ENCODE measurements around the gene HCFC1.

The HCFC1 gene

DNA sequence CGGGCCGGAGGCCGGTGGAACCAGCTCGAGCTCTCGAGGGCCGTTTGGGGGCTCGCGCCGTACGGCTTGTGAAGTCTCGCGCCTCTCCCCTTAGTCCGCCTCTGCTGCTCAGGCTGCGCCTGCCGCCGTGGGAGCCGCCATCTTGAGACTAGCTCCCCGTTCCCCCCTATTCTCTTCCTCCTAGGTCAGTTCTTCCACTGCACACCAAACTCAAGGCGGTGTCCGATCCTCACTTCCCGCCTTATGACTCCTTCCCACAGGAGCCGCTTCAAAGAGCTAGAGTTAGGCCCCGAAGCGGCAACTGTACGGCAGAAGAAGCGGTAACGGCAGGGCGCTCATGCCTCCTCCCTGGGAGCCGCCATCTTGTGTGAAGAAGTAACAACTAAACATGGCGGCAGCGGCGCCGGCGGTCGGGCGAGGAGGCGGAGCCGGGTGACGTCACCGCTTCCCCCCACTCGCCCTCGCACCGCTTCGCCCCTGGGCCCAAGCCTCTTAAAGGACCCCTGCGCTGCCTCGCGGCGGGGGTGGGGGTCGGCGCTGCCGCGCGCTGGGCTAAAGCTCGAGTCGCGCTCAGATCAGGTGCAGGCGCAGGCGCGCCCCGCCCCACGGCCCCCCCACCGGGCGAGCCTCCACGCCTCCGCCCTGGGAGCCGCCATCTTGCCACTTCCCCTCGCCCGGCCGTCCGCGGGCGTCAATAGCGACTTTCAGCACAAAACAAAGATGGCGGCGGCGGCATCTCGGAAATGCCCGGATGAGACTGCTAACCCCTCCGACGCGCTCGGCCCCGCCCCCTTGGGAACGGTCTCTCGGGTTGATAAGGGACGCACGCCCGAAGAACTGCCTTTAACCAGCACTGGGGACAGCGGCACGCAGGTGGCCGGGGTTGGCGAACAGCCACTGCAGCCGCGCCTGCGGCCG lies at the start of gene HCFC1:
TSS of gene HCFC1 (minus strand) at position 369 of the 918 bp plus-strand sequence. CDS start 978 bp downstream, outside the sequence.
- no peak for FAIRE-seq
- peak; percentile 41 for TF ChIP-seq POLR2A (IDR thresholded peaks at IDR 0.05; ENCODE audit: low read depth, low read length)

DNA sequence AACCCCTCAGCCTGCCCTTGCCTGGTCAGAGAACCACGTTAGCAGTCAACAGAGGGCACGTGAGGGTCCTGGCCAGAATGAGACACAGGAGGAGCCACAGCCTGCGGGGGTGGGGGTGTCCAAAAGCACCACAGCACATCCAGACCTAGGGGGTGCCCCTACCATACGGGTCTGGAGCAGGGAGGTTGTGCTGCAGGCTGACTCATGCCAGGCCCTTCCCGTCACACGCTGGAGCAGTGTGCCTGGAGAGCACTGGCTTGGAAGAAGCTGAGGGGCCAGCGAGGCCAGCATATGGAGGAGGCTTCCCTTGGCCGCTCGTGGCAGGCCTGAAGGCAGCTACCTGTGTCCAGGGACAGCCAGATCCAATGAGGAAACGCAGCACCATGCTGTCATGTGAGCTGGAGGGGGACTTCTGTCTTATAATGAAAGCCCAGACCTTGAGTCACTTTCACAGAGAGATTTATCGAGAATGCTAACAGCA lies 49.6 kb upstream of the HCFC1 start:
- FAIRE-seq (no peak), DNase-seq (ENCODE audit: insufficient read length, low spot score) (peak; percentile 63)
- TF ChIP-seq POLR2A (IDR thresholded peaks at IDR 0.05; ENCODE audit: low read depth, low read length): no peak

More for the DNA sequence above, at the start of gene HCFC1:
- peak; percentile 67 for DNase-seq (ENCODE audit: insufficient read length, low spot score)

GRCh38 chrX:154020536-154021115 lies 49.0 kb upstream of the HCFC1 start:
- no peak for TF ChIP-seq POLR2A (IDR thresholded peaks at IDR 0.05; ENCODE audit: low read depth, low read length)
- FAIRE-seq: no peak
- no peak for DNase-seq (ENCODE audit: insufficient read length, low spot score)

GRCh38 chrX:154019633-154020528 lies 48.3 kb upstream of the HCFC1 start, which contains the start of gene IRAK1:
Gene IRAK1 (minus strand): TSS chrX:154019902. CDS start chrX:154019812, 90 bp downstream.
- TF ChIP-seq POLR2A (IDR thresholded peaks at IDR 0.05; ENCODE audit: low read depth, low read length): peak; percentile 59
- FAIRE-seq (no peak), DNase-seq (ENCODE audit: insufficient read length, low spot score) (peak; percentile 70)

DNA sequence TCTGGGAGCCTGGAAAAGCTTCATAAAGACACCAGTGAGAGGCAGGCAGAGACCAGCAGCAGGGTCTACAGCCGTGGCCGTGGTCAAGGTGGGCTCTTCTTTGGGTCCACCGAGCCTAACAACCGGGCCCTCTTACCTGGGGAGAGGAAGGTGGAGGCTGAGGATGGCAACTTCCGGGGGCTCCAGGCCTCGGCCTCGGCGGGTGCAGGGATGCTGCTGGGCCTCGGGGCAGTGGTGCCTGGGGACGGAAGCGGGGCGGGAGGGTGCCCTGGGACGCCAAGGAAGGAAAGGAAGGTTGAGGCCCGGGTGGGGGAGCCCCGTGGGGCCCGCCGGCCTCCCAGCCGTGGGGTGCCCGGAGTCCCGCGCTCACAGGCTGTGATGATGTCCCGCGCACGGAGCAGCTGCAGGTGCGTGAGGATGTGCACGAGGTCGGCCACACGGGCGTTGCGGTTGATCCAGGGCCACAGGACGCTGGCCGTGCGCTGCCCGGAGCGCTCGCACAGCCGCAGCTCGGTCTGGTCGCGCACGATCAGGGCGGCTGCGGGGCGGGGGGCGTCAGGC lies 47.5 kb upstream of the HCFC1 start:
- no peak for FAIRE-seq
- no peak for DNase-seq (ENCODE audit: insufficient read length, low spot score)
- no peak for TF ChIP-seq POLR2A (IDR thresholded peaks at IDR 0.05; ENCODE audit: low read depth, low read length)

DNA sequence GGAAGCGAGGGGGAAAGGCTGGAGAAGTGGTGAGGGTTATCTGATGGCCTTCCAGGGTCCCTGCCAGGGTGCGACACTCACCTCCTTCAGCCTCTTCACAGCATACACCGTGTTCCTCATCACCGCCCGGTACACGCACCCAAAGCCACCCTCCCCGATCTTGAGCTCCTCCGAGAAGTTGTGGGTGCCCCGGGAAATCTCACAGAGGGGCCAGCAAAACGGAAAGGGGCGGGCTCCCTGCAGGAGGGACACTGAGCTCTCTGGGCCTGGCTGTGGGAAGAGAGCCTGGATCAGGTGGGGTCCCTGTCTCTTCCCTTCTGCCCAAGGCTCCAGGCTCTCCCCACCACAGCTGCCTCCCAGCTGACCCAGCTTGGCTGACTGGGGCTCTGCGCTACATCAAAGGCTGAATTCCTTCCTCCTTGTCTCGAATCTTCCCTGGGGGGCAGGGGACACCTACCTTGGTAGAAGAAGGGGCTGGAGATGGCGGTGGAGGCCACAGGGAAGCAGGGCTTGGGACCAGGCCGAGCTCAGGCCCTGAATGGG lies 47.0 kb upstream of the HCFC1 start:
- DNase-seq (ENCODE audit: insufficient read length, low spot score) (no peak), FAIRE-seq (no peak)
- TF ChIP-seq POLR2A (IDR thresholded peaks at IDR 0.05; ENCODE audit: low read depth, low read length): no peak

- no peak for DNase-seq (ENCODE audit: insufficient read length, low spot score)
- TF ChIP-seq POLR2A (IDR thresholded peaks at IDR 0.05; ENCODE audit: low read depth, low read length): no peak
- no peak for FAIRE-seq
These were observed 46.3 kb upstream of the HCFC1 start for GRCh38 chrX:154017766-154018517.

DNA sequence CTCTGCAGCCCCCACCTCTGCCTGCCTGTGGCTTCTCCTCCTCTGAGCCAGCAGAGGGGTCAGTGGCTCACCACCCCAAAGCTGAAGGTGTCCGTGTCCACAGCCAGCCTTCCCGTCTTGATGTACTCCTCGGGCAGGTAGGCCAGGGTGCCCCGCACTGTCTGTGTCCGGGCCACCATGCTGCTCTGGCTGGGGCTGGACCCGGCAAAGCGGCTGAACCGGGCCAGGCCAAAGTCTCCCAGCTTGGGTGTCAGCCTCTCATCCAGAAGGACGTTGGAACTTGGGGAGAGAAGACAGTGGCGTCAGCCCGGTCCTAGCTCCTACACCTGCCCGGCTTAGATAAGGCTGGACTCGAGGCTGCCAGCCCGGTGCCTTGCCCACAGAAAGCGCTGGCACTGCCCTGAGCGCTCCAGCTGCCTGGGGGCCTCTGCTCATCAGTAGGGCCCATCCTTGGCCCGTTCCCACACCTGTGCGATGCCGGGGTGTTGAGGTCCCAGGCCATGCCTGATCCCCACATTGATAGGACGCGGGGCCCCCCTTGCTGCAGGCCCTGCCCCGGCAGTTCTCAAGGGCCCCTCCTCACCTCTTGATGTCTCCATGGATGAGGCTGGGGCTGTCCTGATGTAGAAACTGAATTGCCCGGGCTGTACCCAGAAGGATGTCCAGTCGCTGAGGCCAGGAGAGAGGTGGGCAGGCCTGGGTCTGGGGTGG lies 44.9 kb upstream of the HCFC1 start:
- TF ChIP-seq POLR2A (IDR thresholded peaks at IDR 0.05; ENCODE audit: low read depth, low read length): no peak
- DNase-seq (ENCODE audit: insufficient read length, low spot score): no peak
- FAIRE-seq: no peak

DNA sequence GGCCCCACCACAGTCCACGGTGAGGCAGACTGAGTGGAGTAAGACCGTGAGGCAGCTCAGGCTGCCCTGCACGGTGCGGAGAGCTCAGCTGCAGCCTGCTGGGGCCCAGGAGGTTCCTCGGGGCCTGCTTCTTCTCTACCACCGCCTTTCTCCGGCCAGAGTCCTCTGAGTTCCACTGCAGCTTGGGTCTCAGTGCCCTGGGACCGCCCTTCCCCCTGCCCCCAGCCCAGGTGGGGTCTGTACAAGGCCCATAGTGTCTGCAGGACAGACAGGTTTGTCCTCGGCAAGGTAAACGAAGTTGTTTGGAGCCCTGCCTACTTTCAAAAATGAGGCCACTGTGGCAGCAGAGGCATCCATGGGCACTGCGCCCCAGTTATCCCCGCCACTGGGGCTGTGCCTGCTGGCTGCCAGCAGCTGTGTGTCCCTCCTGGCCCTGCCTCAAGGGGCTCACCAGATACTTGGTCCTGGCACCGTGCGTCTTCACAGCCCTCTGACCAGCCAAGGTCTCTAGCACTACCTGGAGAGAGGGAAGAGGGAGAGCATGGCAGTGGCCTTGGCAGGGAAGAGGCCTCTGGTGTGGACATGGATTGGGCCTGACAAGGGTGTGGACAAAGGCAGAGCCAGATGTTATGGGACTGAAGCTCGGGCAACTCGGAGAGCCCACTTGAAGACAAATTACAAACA lies 44.1 kb upstream of the HCFC1 start:
- DNase-seq (ENCODE audit: insufficient read length, low spot score): no peak
- no peak for TF ChIP-seq POLR2A (IDR thresholded peaks at IDR 0.05; ENCODE audit: low read depth, low read length)
- no peak for FAIRE-seq

GRCh38 chrX:154014429-154015380 lies 43.1 kb upstream of the HCFC1 start:
- FAIRE-seq (no peak), DNase-seq (ENCODE audit: insufficient read length, low spot score) (no peak)
- TF ChIP-seq POLR2A (IDR thresholded peaks at IDR 0.05; ENCODE audit: low read depth, low read length): no peak
